GM19395 (cell line): ENCODE measurements around the gene PCDH9.
"Not testable (repeated sequence)": the region's sequence is repeated elsewhere in the genome, so short reads cannot be mapped to it uniquely, and the experiment has no call there.

Experiments
- ATAC-seq: cut with Tn5 transposase; IDR thresholded peaks from one replicate; pipeline ENCODE4 v1.9.1; 2021; ENCODE audit warnings: mild to moderate bottlenecking, moderate library complexity; ENCODE audit not compliant: unreplicated experiment

The PCDH9 gene

DNA sequence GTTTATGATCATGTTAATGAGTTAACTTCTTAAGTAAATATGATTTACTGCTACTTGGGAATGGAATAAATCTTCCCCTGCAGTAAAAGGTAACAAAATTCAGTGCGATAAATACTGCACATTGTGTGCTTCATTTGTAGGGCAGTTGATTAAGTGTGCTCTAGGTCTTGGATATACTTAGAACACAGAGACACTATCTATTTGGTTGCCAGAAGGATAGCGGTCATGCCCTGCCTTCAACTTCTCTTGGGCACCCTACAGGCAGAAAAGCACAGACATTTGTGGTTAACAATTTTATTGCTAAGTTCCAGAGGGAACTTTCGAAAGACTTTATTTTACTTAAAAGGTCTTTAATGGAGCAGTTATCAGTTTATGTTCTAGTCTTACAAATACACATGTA lies 605.8 kb downstream of the PCDH9 start:
- ATAC-seq = no peak

DNA sequence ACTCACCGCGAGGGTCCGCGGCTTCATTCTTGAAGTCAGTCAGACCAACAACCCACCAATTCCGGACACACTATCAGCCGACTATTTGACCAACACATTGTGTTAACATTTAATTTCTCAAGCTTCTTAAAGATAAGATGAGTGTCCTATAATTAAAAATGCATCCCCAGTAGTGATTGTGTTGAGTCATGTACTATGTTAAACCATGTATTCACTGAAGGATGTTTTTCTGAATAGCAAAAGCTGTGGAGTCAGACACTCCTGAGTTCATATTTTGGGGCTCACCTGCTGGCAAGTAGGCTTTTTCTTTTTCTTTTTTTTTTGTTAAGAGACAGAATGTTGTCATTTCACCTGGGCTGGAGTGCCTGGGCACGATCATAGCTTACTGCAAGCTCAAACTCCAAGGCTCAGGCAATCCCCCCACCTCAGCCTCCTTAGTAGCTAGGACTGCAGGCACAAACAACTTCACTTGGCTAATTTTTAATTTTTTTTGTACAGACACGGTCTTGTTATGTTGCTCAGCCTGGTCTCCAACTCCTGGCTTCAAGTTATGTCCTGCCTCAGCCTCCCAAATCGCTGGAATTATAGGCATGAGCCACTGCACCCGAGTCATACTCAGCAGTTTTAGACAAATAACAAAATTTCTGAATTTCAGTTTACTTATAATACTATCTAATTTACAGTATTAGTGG lies 606.9 kb downstream of the PCDH9 start:
- ATAC-seq = no peak

DNA sequence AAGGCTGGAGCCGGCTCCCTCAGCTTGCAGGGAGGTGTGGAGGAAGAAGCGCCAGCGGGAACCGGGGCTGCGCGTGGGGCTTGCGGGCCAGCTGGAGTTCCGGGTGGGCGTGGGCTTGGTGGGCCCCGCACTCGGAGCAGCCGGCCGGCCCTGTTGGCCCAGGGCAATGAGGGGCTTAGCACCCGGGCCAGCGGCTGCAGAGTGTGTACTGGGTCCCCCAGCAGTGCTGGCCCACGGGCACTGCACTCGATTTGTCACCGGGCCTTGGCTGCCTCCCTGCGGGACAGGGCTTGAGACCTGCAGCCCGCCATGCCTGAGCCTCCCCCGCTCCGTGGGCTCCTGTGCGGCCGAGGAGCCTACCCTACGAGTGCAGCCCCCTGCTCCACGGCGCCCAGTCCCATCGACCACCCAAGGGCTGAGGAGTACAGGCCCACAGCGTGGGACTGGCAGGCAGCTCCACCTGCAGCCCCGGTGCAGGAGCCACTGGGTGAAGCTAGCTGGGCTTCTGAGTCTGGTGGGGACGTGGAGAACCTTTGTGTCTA lies 608.2 kb downstream of the PCDH9 start:
- not testable (repeated sequence) for ATAC-seq

DNA sequence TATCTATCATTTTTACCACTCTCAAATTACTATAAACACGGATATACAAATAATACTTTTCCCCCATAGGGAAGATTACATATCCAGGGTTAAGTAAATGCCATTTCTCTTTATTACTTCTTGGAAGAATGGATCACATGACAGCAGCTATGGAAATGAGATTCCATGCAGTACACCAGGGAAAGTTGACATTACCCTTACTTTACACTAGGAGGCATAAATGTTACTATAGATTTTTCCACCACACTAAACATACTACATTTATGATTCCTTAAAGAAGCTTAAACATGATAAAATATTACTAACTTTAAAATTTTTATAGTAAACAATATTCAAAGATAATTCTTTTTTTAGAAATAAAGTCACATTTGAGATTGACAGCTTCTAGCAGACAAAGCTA lies 611.4 kb downstream of the PCDH9 start:
- no peak for ATAC-seq

DNA sequence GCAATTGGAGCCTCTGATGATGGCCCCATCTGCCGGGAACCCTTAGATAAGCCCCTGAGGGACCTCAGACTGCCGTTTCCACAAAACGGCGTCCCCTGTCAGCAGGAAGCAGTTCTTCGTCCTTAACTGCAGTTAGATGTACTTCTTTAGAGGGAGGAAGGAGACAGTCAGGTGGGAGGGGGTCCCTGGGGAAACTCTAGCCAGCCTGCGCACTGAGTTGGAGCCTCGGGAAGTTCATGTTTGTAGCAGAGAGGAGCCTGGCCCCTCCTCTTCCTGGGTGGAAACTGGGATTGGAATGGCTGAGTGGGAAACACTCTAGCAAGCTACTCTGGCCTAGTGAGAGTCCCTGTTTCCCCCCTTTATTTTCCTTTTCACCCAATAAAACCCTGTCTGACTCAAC lies 612.4 kb downstream of the PCDH9 start:
- no peak for ATAC-seq

DNA sequence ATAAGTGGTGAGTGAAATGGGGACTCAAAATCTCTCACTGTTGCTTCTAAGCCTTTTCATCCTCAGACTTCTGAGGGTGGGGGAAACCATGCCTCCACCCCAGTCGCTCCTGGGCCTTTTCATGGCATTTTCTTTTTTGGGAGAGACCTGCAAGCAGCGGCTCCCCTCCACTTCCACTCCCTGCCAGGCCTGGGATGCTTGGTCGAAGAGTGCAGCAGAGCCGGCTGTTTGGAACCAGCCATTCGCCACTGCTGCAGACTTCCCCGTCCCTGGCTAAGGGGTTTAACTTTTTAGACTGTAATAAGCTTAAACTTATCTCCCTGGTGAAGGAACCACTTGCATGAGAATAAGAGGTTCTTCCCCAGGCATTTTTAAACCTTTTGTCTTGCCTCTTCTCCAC lies 617.2 kb downstream of the PCDH9 start:
- ATAC-seq = no peak

DNA sequence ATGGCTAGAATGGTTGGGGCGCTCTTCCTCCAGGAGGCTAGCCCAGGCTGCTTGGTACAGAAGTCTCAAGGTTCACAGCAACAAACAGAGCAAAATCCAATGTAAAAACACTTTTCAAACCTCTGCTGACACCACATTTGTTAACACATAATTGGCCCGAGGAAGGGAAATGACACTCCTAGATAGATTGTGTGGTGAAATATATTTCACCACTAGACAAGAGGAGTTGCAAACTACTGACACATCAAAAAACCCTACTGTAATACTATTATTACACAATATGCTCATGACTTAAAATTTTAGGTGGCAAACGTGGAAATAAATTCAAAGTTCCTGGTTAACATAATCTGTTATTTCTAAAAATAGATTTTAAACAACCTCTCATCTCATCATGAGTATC lies 643.6 kb downstream of the PCDH9 start:
- no peak for ATAC-seq

DNA sequence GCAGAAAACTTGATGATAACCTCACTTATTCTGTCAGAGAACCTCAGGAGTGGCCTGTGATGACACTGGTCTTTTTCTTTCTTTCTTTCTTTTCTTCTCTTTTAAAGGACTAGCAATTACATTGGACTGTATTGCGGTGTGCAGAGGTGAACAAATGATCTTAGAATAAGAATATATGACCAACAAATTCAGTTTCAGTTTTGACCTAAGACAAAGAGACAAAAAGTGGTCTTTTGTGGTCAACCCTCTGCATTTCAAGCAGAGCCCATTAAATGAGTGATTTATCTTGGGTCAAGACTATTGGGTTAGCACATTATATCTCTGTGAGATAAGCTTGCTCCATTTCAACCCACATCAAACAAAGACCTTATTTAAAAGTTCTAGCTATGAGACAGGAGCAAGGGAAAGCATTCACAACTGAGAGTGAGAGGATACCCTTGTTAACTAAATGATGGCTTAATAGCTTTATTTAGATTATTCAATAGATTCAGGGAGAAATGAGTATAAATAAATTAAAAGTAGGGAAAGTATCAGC lies 644.4 kb downstream of the PCDH9 start:
- no peak for ATAC-seq

DNA sequence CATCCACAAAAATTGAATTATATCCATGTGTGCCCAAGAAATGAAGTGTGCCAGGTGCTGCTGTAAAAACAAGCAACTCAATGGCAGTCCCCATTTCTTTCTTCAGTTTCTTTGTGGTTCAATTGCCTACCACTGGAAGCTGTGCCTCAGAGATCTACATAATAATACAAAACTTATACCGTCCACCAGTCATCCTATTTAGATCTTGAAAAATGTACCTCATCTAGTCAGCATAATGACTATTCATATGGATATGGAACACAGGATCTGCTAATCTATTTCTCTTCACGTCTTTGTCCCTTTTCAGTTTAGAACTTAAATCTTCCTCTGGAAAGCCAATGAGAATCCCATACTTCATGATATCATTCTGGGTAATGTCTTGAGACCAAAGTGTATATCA lies 648.5 kb downstream of the PCDH9 start:
- ATAC-seq = no peak

DNA sequence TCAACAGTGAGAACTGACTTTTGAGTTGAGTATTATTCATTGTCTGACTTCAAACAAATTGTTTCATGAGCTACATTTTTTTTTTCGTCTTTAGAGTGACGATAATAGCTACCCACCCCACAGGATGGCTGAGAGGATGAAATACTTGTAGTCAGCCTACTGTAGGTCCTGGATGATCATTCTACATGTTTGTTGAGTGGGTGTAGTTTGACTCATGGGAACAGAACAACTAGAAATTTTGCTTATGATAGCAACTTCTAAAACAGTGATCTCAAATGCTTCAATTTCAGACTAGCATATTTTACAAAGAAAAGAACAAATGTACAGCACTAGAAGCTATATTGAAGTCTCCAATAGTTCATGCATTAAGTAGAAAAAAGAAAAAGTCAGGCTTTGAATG lies 651.8 kb downstream of the PCDH9 start:
- ATAC-seq = no peak

DNA sequence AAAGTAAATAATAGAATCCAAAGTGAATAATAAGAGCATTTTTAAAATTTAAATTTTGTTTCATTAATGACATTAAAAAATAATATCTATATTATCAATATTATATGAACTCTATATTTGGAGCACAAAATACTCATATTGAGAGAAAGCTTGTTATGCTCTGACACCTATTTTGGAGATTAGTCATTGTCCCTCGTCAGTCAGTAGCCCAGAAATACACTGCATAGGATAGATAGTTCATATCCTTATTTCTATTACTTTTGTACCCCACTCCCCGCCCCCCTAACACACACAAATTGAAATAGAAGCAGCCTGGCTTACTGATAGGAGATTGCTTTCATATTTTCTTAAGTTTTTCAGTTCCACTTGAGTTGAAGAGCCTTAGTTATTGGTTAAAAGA lies 652.8 kb downstream of the PCDH9 start:
- ATAC-seq = no peak

DNA sequence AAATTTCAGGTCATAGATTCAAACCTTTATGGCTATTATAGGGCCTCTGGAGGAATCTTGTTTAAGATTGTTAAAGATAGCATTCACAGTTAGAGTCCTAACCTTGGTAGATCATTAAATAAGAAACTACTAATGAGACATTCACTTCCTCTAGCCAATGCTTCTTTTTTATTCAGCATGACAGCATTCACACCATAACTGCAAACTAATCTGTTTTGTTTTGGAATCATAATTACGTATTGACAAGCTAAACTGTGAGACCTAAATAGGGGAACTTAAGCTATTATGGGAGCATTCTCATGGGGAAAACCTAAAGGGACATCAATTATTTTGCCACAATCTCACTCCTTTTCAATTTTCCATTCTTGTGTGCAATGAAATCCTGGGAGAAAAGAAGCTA lies 653.8 kb downstream of the PCDH9 start:
- no peak for ATAC-seq

DNA sequence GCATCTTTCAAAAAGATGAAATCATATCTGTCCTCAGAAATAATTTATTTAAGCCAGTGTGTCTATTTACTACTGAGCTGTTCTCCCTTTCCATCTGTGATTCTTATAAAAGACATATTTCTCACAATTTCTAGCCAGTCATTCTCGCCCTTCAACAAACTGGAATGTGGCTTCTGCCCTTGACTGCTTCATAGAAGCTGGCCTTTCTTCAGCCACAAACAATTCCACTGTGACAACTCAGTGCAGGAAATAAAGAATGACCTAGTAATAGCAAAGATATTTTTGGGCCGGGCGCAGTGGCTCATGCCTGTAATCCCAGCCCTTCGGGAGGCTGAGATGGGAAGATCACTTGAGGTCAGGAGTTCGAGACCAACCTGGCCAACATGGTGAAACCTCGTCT lies 655.5 kb downstream of the PCDH9 start:
- ATAC-seq = no peak

DNA sequence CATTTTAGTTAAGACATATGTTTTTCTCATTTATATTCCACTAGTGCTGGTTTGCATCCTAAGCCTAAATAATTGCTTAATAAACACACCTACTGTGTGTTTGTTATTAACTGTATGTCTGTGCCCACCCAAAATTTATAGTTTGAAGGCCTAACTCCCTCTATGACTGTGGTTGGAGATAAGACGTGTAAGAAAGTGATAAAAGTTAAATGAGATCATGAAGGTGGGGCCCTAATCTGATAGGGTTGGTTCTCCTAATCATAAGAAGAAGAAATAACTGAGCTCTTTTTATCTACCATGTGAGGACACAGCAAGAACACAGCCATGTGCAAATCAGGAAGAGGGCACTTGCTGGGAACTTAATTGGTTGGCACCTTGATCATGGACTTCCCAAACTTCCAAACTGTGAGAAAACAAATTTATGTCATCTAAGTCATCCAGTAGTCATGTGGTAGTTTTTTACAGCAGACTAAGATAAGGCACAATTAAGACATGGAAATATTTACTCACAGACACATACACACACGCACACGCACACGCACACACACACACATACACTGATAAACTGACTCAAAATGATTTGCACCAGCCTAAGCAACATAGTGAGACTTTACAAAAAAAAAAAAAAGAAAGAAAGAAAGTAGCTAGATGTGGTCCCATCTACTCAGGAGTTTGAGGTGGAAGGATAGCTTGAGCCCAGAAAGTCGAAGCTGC lies 662.1 kb downstream of the PCDH9 start:
- ATAC-seq = no peak

DNA sequence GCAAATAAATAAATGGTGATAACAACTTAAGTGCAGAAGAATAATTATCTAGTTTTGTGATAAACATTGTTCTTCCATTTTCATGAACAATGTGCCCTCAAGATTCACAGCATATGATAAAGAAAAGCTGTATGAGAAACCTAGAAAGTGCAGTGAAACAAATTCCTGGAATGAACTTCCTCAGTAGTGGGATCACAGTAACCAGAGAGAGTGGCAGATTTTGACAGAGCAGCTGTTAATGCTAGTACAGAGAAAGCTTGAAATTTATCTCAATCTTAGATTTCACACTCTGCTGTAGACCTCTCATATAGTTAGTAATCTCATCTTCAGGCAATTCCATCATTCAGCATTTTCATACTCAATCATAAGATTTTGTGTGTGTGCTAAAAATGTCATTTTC lies 664.9 kb downstream of the PCDH9 start:
- ATAC-seq = no peak

DNA sequence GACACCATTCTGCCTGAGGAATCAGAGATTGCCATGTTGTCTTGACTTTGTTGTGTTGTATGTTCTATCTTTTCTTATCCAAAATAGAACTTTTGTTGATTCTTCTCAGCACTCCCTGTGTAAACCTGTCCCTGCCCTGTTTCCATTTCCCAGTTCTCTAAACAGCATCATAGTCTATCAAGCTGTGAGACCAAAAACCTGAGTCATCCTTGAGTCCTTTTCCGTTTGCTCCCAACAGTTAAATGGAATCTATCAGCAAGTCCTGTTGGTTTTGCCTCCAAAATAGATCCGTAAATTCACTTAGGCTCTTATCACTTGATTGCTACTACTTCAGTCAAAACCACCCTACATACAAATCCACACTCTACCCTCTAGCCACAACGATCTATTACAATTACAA lies 667.1 kb downstream of the PCDH9 start:
- no peak for ATAC-seq

DNA sequence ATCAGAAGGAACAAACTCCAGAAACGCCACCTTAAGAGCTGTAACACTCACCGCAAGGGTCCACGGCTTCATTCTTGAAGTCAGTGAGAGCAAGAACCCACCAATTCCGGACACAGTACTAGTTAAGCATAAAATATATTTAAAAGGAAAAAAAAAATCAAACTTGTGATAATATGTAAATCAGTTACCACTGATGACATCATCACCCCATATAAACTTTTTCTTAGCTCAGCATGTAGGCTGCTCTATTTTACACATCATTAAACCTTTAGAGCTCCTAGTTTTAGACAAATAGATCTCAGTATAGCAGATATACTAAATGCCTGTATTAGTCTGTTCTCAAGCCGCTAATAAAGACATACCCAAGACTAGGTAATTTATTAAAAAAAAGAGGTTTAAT lies 668.1 kb downstream of the PCDH9 start:
- no peak for ATAC-seq

DNA sequence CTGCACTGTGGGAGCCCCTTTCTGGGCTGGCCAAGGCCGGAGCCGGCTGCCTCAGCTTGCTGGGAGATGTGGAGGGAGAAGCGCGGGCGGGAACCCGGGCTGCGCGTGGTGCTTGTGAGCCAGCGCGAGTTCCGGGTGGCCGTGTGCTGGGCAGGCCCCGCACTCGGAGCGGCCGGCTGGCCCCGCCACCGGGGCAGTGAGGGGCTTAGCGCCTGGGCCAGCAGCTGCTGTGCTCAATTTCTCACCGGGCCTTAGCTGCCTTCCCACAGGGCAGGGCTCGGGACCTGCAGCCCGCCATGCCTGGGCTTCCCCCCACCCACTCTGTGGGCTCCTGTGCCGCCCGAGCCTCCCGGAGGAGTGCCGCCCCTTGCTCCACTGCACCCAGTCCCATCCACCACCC lies 669.1 kb downstream of the PCDH9 start:
- ATAC-seq = no peak

DNA sequence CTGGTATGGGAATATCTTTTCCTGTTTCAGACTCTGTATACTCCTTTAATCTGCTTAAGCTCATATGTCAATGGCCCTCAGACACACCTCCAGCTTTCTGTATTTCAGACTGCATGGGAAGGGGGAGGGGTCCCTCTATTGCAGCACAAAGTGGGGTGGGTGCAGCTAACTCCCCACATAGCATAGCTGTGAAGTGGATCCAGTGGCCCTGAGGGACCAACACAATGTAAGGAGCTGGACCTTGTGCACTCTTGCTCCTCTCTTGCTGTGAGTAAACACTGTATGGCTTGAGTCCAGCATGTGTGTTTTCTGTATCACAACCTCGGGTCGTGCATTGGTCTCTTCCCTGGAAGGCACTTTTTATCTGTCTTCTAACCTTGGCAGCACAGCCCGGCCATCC lies 669.9 kb downstream of the PCDH9 start:
- ATAC-seq = no peak

DNA sequence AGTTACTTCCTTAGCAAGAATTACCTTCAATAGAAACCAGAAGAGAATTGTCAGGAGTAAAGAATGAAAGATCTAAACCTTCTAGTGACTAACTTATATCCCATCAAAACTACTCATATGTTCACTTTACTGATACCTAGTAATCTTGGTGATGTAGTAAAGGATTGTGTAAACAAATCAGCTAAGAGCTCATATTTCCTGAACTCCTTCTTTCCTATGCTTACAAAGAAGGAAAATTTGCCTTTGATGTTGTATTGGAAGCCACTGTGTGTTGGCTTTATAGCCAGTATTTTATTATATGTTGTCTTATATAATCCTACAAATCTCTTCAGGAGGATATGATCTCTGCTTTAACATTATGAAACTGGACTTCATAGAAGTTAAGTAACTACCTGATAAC lies 671.0 kb downstream of the PCDH9 start:
- no peak for ATAC-seq

DNA sequence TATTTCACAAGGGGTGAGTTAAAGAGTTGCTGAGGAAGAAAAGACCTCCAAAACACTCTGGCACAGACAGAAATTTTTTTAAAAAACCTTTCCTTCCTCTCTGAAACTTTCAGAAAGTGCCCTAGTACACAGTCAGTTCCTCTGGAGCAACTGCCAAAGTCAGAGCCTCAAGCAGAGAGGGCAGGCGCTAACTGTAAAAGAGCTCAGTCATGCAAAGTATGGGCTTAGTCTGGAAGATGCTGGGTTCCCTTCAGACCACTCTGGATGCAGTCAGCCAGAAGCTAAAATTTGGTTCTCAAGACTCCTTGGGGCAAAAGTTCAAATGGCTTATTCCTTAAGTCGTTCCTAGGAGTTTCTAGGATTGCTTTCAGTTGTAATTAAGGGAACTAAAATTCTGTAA lies 671.6 kb downstream of the PCDH9 start:
- no peak for ATAC-seq

DNA sequence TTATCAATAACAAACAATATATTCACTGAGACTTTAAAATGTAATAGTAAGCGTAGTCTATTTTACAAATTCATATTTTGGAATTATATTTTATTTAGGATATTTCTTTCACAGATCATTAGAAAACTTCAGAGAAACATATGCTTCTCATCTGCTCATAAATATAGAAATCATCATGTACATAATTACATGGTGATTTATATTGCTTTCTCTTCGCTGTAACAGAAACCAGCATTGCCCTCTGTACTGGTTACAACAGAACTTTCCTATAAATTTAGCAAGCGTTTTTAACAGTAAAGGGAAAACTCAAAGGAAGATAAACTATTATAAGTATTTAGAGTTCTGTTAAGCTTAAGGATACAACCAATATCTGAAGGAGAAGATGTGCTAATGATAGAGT lies 672.8 kb downstream of the PCDH9 start:
- no peak for ATAC-seq
